LHCN-M2 (cell line): ENCODE measurements around the gene LDLRAP1. TPM values are rescaled to one million over a fixed set of nuclear protein-coding genes. Genes with fewer than 3 reads are reported as not detected.

ENCODE experiments used
- total RNA-seq: library from RNA; depleted of rRNA; stranded (reverse); fragments of >200 nt; gene quantifications from 2 replicates; pipeline ENCODE4 v1.2.3, GENCODE V29; 2014; rRNA removed

LDLRAP1 gene
- total RNA-seq, 1 experiment from 2014 or later: 13.1 TPM

Other genes starting within 250 kb of the LDLRAP1 start
- gene TMEM50A, start 205.3 kb upstream of the LDLRAP1 start, total RNA-seq: 83.0 and 94.0 TPM in 2 replicates
- gene RHCE, start 122.8 kb upstream of the LDLRAP1 start, total RNA-seq: 0.92 and 1.6 TPM in 2 replicates
- gene MACO1, start 112.7 kb upstream of the LDLRAP1 start, total RNA-seq: 12.8 and 14.5 TPM in 2 replicates
- 0.45 and 2.1 TPM in 2 replicates for gene MAN1C1, start 73.2 kb downstream of the LDLRAP1 start, total RNA-seq